Umbilical cord (tissue), 2 donors: Measurements from ENCODE around the gene SERTAD3. TPM values are rescaled to one million over a fixed set of nuclear protein-coding genes. Genes with fewer than 3 reads are reported as not detected.
"Not testable (repeated sequence)": the region's sequence is repeated elsewhere in the genome, so short reads cannot be mapped to it uniquely, and the experiment has no call there.

ENCODE experiments used
- DNase-seq: peaks from one replicate; pipeline ENCODE4 v3.0.0-alpha.2; 2015; ENCODE audit warnings: low spot score
- total RNA-seq: library from RNA; depleted of rRNA; stranded (reverse); fragments of >200 nt; gene quantifications from one replicate; pipeline ENCODE4 v1.2.3, GENCODE V29; 2014; ENCODE audit warnings: low replicate concordance; ENCODE audit not compliant: insufficient read depth

The SERTAD3 gene
- total RNA-seq, 1 donor from 2014 or later = 37.1 TPM

DNA sequence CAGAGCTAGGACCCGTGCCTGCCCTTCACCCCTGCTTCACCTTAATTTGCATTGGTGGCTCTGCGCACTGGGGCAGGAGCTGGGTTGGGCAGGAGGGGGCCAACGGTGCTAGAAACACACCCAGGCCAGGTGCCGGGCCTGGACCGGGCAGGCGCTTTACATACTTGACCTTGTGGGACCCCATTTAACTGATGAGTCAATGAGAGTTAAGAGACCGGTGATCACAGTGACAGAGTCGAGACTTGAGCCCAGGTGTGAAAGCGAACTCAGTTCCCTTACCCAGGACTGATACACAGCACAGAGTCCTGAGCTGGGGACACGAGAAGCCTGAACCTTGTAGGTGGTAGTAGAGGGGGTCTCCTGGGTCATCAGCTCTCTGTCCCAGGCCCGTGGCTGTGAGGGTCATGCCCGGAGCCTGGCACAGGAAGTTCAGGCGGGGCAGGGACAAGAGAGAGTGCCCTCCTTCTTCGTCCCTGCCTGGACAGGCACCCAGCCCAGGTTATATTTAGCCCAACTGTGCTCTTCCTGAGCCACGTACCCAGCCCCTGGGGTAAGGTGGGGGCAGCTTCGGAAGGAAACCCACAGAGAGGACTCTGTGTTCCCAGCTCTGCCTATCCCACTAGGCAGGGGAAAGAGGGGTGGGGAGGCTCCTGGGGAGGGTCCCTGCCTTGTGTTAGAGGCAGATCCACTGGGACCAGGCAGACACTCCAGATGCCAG lies 32.9 kb downstream of the SERTAD3 start:
- no peak for DNase-seq

- no peak for DNase-seq
Observed at GRCh38 chr19:40410030-40410389, 34.1 kb downstream of the SERTAD3 start.

DNA sequence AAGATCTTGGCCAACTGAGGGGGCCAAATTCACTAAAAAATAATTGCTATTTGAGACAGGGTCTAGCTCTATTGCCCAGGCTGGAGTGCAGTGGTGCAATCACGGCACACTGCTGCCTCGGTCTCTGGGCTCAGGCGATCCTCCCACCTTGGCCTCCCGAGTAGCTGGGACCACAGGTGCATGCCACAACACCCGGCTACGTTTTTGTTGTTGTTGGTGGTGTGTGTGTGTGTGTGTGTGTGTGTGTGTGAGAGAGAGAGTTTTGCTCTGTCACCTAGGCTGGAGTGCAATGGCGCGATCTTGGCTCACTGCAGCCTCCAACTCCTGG lies 35.6 kb downstream of the SERTAD3 start:
- DNase-seq = not testable (repeated sequence)

GRCh38 chr19:40407714-40408597 lies 36.2 kb downstream of the SERTAD3 start:
- DNase-seq = no peak

- peak; percentile 88 for DNase-seq
Observed at GRCh38 chr19:40403262-40403984, 40.7 kb downstream of the SERTAD3 start.

DNA sequence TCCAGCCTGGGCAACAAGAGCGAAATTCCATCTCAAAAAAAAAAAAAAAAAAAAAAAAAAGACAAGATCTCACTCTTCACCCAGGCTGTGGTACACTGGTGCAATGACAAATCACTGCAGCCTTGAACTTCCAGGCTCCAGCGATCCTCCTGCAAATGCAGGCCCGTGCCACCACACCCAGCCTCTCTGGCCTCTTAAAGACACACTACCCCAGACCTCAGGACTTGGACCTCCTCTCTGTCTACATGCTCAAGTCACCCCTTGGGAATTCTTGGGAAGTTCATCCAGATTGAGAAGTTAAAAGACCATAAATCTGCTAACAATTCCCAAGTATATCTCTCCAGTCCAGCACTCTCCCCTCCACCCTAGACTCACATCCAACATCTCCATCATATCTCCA lies 43.6 kb downstream of the SERTAD3 start:
- no peak for DNase-seq

- peak; percentile 43 for DNase-seq
Observed at GRCh38 chr19:40398417-40399131, 45.6 kb downstream of the SERTAD3 start.

DNA sequence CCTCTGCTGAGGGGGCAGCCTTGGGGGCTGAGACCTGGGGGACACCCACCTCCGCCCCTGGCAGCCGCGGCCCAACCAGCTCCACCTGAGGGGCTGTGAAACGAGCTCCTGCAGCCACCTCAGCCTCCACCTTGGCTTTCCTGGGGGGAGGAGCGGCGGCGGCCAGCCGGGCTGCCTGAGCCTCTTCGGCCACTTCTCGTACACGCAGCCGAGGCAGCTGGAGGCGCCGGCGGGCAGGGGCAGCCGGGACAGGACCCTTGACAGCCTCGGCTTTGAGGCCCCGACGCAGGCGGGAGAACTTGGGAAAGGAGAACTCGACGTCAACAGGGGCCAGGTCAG lies 46.6 kb downstream of the SERTAD3 start:
- DNase-seq = no peak

DNA sequence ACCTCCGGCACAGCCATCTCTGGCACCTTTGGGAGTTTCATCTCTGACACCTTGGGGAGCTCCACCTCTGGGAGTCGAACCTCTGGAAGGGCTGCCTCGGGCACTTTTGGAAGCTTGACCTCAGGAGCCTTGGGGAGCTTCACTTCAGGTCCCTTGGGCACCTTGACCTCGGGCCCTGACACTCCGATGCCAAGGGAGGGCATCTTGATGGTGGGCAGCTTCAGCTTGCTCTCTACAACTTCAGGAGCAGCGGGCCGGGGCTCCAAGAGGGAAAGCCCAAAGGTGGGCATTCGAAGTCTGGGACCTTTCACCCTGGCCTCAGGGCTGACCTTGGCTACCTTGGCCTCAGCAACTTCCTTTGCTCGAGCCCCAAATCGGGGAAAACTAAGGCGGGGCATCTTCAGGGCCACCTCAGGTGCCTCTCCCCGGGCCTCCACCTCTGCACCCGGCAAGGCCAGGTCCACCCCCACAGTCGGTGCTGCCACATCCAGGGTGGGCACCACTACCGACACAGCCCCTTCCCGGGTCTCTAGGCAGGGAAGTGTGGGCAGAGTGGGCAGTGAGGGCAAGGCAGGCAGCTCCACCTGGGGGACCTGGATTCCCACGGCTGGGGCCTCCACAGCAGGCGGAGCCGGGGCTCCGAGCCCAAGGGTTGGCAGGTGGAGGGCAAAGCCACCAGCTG lies 47.1 kb downstream of the SERTAD3 start:
- no peak for DNase-seq

DNA sequence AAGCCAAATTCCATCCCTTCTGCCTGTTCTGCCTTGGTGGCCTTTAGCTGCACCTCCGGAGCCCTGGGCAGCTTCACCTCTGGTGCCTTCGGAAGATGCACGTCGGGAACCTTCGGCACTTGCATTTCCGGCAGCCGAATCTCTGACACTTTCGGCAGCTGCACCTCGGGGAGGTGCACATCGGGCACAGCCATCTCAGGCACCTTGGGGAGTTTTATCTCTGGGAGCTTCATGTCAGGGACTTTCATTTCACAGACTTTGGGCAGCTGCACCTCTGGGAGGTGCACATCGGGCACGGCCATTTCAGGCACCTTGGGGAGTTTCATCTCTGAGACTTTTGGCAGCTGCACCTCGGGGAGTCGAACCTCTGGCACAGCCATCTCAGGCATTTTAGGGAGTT lies 48.2 kb downstream of the SERTAD3 start:
- DNase-seq = no peak

- DNase-seq = no peak
Observed at GRCh38 chr19:40394816-40395210, 49.3 kb downstream of the SERTAD3 start.

GRCh38 chr19:40393894-40394815 lies 50.0 kb downstream of the SERTAD3 start:
- DNase-seq = no peak

DNA sequence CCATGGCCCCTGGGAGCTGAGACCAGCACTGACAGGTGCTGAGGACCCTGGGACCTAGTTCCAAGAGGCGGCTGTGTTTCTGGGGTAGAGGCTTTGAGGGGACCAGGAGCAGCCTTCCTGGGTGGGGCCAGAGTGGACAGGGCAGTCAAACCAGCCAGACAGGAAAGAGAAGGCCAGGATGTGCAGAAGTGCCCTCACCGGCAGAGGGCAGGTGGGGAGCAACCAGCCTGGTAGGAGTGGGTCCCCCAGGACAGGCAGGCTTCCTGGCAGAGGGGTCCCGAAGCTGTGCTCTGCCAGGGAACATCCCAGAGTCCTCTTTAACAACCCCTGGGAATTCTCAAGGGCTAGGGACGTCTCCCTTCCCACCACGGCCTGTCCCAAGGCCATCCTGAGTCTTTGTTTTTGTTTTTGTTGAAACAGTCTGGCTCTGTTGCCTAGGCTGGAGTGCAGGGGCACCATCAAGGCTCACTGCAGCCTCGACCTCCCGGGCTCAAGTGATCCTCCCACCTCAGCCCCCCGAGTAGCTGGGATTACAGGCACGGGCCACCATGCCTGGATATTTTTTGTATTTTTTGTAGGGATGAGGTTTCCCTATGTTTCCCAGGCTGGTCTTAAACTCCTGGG lies 51.1 kb downstream of the SERTAD3 start:
- no peak for DNase-seq

- no peak for DNase-seq
Observed at GRCh38 chr19:40392123-40392522, 52.0 kb downstream of the SERTAD3 start.

Other genes starting within 250 kb of the SERTAD3 start
- gene TTC9B, start 226.0 kb downstream of the SERTAD3 start, total RNA-seq = not detected
- not detected for gene CCNP, start 217.6 kb downstream of the SERTAD3 start, total RNA-seq
- 81.6 TPM for gene AKT2, start 159.0 kb downstream of the SERTAD3 start, total RNA-seq
- gene C19orf47, start 95.9 kb downstream of the SERTAD3 start, total RNA-seq = 3.4 TPM
- gene PLD3, start 95.6 kb downstream of the SERTAD3 start, total RNA-seq = 280 TPM
- gene HIPK4, start 54.2 kb downstream of the SERTAD3 start, total RNA-seq = 0.72 TPM
- 2.6 TPM for gene PRX, start 31.0 kb downstream of the SERTAD3 start, total RNA-seq
- 17.1 TPM for gene SERTAD1, start 18.3 kb downstream of the SERTAD3 start, total RNA-seq
- gene BLVRB, start 21.4 kb upstream of the SERTAD3 start, total RNA-seq = 92.9 TPM
- 5.8 TPM for gene SPTBN4, start 22.7 kb upstream of the SERTAD3 start, total RNA-seq
- gene SHKBP1, start 132.5 kb upstream of the SERTAD3 start, total RNA-seq = 6.3 TPM
- 92.7 TPM for gene LTBP4, start 157.0 kb upstream of the SERTAD3 start, total RNA-seq
- 27.2 TPM for gene NUMBL, start 246.3 kb upstream of the SERTAD3 start, total RNA-seq